SJCRH30 (cell line): Measurements from ENCODE around the gene IFI16. TPM values are rescaled to one million over a fixed set of nuclear protein-coding genes. Genes with fewer than 3 reads are reported as not detected.
A peak's percentile ranks its signal among the peaks of the same experiment; 100 is the strongest.
"Not testable (repeated sequence)": the region's sequence is repeated elsewhere in the genome, so short reads cannot be mapped to it uniquely, and the experiment has no call there.

ENCODE experiments used
- DNase-seq, 2 experiments: peaks; one replicate each; pipeline ENCODE4 v3.0.0-alpha.2; 2015 to 2020
- H3K27ac ChIP-seq: fragments of 250-450 bp; sonication (Bioruptor Pico); 2 replicates; pipeline ENCODE4 v1.5.1; 2020; ENCODE audit warnings: mild to moderate bottlenecking, moderate library complexity
- H3K27me3 ChIP-seq: fragments of 250-450 bp; sonication (Bioruptor Pico); 2 replicates; pipeline ENCODE4 v1.5.1; 2020; ENCODE audit warnings: mild to moderate bottlenecking, moderate library complexity
- H3K36me3 ChIP-seq: fragments of 250-450 bp; sonication (Bioruptor Pico); 2 replicates; pipeline ENCODE4 v1.5.1; 2020; ENCODE audit warnings: mild to moderate bottlenecking, moderate library complexity
- H3K4me1 ChIP-seq: fragments of 250-450 bp; sonication (Bioruptor Pico); 2 replicates; pipeline ENCODE4 v1.5.1; 2020; ENCODE audit warnings: mild to moderate bottlenecking, moderate library complexity
- H3K4me3 ChIP-seq: fragments of 250-450 bp; sonication (Bioruptor Pico); 2 replicates; pipeline ENCODE4 v1.5.1; 2020; ENCODE audit warnings: mild to moderate bottlenecking, moderate library complexity
- H3K9me3 ChIP-seq: fragments of 250-450 bp; sonication (Bioruptor Pico); replicated peaks from 2 replicates; pipeline ENCODE4 v1.5.1; 2020; ENCODE audit warnings: mild to moderate bottlenecking, moderate library complexity
- total RNA-seq: library from RNA; depleted of rRNA; stranded (reverse); fragments of >200 nt; shearing (Covaris generic); gene quantifications from 2 replicates; pipeline ENCODE4 v1.2.3, GENCODE V29; 2014

IFI16 gene
- total RNA-seq, 1 experiment from 2014 or later: 63.8 TPM

GRCh38 chr1:158998781-158999161 lies 10.9 kb upstream of the IFI16 start:
- H3K4me3 ChIP-seq: peak overlapping the region; percentile 56
- H3K27me3 ChIP-seq: no peaks in the 10 kb centered on the region
- H3K27ac ChIP-seq: peak overlapping the region; percentile 77
- H3K36me3 ChIP-seq: no peaks in the 10 kb centered on the region
- DNase-seq: peak; percentile 47 to 71
- H3K9me3 ChIP-seq: no peaks in the 10 kb centered on the region
- H3K4me1 ChIP-seq: peaks cover 7% of the 10 kb centered on the region; the same call in 1 of the 2 replicates

GRCh38 chr1:158999316-159000069 lies 10.2 kb upstream of the IFI16 start:
- H3K27ac ChIP-seq: peak overlapping the region; percentile 77
- H3K4me3 ChIP-seq: peak overlapping the region; percentile 56
- H3K36me3 ChIP-seq: no peaks in the 10 kb centered on the region
- DNase-seq: peak; percentile 91 to 96
- H3K9me3 ChIP-seq: no peaks in the 10 kb centered on the region
- peaks cover 7% of the 10 kb centered on the region; the same call in 1 of the 2 replicates for H3K4me1 ChIP-seq
- H3K27me3 ChIP-seq: no peaks in the 10 kb centered on the region

- DNase-seq: no peak
- Histone ChIP-seq H3K9me3 (no peaks in the 10 kb centered on the region), H3K4me1 (peaks cover 7% of the 10 kb centered on the region; the same call in 1 of the 2 replicates), H3K27ac (peak overlapping the region; percentile 77), H3K4me3 (peak overlapping the region; percentile 56), H3K36me3 (no peaks in the 10 kb centered on the region), H3K27me3 (no peaks in the 10 kb centered on the region)
Measured at GRCh38 chr1:159000070-159000409, 9.7 kb upstream of the IFI16 start.

DNA sequence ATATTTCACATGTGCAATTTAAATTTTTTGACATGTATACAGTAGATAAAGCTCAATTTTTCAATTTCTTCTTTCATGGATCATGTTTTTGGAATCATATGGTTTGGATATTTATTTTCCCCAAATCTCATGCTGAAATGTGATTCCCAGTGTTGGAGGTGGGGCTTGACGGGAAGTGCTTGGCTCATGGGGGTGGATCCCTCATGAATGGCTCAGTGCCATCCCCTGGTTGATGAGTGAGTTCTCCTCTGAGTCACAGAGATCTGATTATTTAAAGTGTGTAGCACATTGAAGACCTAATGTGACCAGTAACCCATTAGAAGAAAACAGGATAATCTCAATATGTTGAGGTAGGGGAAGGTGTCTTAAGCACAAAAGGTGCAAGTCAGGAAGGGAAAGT lies 9.1 kb upstream of the IFI16 start:
- peak overlapping the region; percentile 77 for H3K27ac ChIP-seq
- H3K4me3 ChIP-seq: peak overlapping the region; percentile 56
- H3K4me1 ChIP-seq: peaks cover 11% of the 10 kb centered on the region
- H3K36me3 ChIP-seq: no peaks in the 10 kb centered on the region
- no peaks in the 10 kb centered on the region for H3K9me3 ChIP-seq
- no peaks in the 10 kb centered on the region for H3K27me3 ChIP-seq
- DNase-seq: peak; percentile 79 to 89

- DNase-seq: no peak
Measured at GRCh38 chr1:159005161-159005560, 4.5 kb upstream of the IFI16 start.

DNA sequence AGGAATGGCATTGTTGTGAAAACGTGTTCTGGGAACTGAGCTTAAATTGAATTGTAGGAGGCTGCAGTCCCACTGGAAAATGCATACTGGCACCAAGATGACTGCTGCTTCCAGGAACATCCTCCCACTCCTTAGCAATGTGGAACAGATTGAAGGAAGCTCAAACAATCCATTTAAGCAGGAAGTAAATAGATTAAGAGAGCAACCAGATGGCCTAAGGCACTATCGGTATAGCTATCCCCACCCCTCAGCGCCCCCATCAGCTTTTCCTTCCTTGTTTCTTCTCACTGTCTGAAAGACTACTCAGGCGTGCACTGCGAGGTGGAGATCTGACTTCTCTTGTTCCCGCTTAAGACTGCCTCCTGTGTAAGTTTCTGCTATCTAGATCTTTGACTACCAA lies 4.0 kb upstream of the IFI16 start:
- H3K9me3 ChIP-seq: no peaks in the 10 kb centered on the region
- peak overlapping the region; percentile 42 for H3K27ac ChIP-seq
- no peaks in the 10 kb centered on the region for H3K27me3 ChIP-seq
- peak overlapping the region; percentile 37 for H3K4me3 ChIP-seq
- peak; percentile 20 to 51 for DNase-seq
- no peaks in the 10 kb centered on the region for H3K36me3 ChIP-seq
- peaks cover 31% of the 10 kb centered on the region for H3K4me1 ChIP-seq

More at GRCh38 chr1:159005161-159005560, 4.5 kb upstream of the IFI16 start:
- no peaks in the 10 kb centered on the region for H3K36me3 ChIP-seq
- no peak overlapping the region for H3K4me3 ChIP-seq
- no peaks in the 10 kb centered on the region for H3K9me3 ChIP-seq
- no peaks in the 10 kb centered on the region for H3K27me3 ChIP-seq
- H3K27ac ChIP-seq: peak overlapping the region; percentile 42; the same call in 1 of the 2 replicates
- H3K4me1 ChIP-seq: peaks cover 31% of the 10 kb centered on the region

- H3K36me3 ChIP-seq, H3K27me3 ChIP-seq, H3K9me3 ChIP-seq: not testable (repeated sequence)
- DNase-seq: peak in 1 of 2 experiments; percentile 36
- Histone ChIP-seq H3K4me1 (peaks cover 26% of the 10 kb centered on the region), H3K27ac (peak overlapping the region; percentile 42), H3K4me3 (peak overlapping the region; percentile 37)
Measured at GRCh38 chr1:159006210-159006807, 3.4 kb upstream of the IFI16 start.

GRCh38 chr1:159007726-159008125 lies 2.0 kb upstream of the IFI16 start:
- no peak for DNase-seq
- Histone ChIP-seq H3K4me1 (peaks cover 32% of the 10 kb centered on the region), H3K36me3 (no peaks in the 10 kb centered on the region), H3K4me3 (no peak overlapping the region), H3K27ac (no peak overlapping the region), H3K9me3 (no peaks in the 10 kb centered on the region), H3K27me3 (no peaks in the 10 kb centered on the region)

DNA sequence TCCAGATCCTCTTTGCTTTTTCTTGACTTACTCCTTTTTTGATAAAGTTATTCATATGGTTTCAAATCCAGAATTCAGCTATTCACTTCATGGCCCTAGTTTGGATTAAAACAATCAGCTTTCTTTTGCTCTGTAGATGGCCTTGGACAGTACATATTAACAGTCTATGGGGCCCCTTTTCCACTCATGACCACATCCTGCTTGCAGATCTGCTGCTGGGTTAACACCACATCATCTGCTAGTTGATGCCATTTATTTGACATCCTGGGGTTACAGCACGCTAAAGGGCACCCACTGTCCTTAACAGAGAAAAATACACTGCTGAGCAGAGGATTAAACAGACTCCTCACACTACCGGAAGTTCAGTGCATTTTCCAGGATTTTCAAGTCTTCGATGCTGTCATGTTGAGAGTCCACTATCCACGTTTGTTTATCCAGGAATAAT lies 941 bp upstream of the IFI16 start:
- peaks cover 32% of the 10 kb centered on the region for H3K4me1 ChIP-seq
- DNase-seq: peak in 1 of 2 experiments; percentile 33
- H3K9me3 ChIP-seq: no peaks in the 10 kb centered on the region
- no peaks in the 10 kb centered on the region for H3K27me3 ChIP-seq
- H3K4me3 ChIP-seq: no peak overlapping the region
- no peaks in the 10 kb centered on the region for H3K36me3 ChIP-seq
- H3K27ac ChIP-seq: no peak overlapping the region; the same call in 1 of the 2 replicates

GRCh38 chr1:159009287-159009686 lies 420 bp upstream of the IFI16 start:
- H3K4me1 ChIP-seq: peaks cover 32% of the 10 kb centered on the region
- H3K27me3 ChIP-seq: no peaks in the 10 kb centered on the region
- H3K9me3 ChIP-seq: no peaks in the 10 kb centered on the region
- no peaks in the 10 kb centered on the region for H3K36me3 ChIP-seq
- DNase-seq: no peak
- H3K27ac ChIP-seq: peak overlapping the region; percentile 77
- peak overlapping the region; percentile 65 for H3K4me3 ChIP-seq

DNA sequence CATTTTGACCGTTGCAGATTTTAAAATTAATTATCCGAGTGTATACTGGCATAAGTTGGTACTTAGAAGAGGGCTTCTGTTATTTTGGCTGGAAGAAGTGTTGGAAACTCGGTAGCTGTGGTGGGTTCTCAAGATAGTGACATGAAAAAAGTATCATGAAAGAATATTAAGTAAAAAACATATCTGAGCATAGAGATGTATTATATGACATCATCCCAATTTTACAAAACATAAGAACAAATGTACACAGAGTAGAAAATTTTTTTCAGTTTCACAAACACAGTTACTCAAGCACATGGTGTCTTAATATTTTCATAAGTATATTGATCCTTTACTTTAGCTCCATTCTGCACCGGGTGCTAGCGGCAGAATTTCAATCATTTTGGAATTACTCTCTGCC lies 684 bp downstream of the IFI16 start:
- H3K4me1 ChIP-seq: peaks cover 30% of the 10 kb centered on the region
- peak overlapping the region; percentile 65 for H3K4me3 ChIP-seq
- H3K27ac ChIP-seq: peak overlapping the region; percentile 77
- H3K9me3 ChIP-seq: no peaks in the 10 kb centered on the region
- no peak for DNase-seq
- H3K27me3 ChIP-seq: no peaks in the 10 kb centered on the region
- no peaks in the 10 kb centered on the region for H3K36me3 ChIP-seq

- Histone ChIP-seq H3K4me3 (peak overlapping the region; percentile 65), H3K4me1 (peaks cover 24% of the 10 kb centered on the region), H3K27ac (peak overlapping the region; percentile 77; the same call in 1 of the 2 replicates)
- not testable (repeated sequence) for H3K36me3 ChIP-seq, H3K27me3 ChIP-seq, H3K9me3 ChIP-seq
- DNase-seq: peak in 1 of 2 experiments; percentile 9
Measured at GRCh38 chr1:159011001-159011400, 1.3 kb downstream of the IFI16 start.

DNA sequence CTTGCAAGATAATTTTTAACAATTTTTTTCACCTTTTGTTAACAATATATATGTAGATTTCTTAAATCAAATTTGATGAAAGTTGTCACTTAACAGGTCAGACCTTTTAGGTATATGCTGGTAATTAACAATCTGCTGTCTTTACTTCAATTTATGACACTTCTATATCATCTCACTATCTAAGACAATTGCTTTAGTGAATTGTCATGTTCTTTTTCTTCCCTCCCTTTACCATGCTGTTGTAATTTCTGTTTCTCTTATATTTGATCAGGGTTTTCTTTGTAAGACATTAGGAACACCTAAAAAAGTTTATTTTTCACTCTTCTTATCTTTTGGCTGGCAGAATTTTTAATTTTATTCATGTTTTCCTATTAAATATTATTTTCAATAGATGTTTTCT lies 2.0 kb downstream of the IFI16 start:
- no peaks in the 10 kb centered on the region for H3K9me3 ChIP-seq
- peaks cover 5% of the 10 kb centered on the region; the same call in 1 of the 2 replicates for H3K36me3 ChIP-seq
- H3K4me3 ChIP-seq: peak overlapping the region; percentile 65; the same call in 1 of the 2 replicates
- no peaks in the 10 kb centered on the region for H3K27me3 ChIP-seq
- peaks cover 21% of the 10 kb centered on the region for H3K4me1 ChIP-seq
- no peak overlapping the region; the same call in 1 of the 2 replicates for H3K27ac ChIP-seq
- DNase-seq: no peak

- DNase-seq: no peak
- peaks cover 19% of the 10 kb centered on the region for H3K4me1 ChIP-seq
- H3K27me3 ChIP-seq: no peaks in the 10 kb centered on the region
- H3K4me3 ChIP-seq: no peak overlapping the region
- H3K27ac ChIP-seq: no peak overlapping the region
- no peaks in the 10 kb centered on the region for H3K9me3 ChIP-seq
- H3K36me3 ChIP-seq: peaks cover 8% of the 10 kb centered on the region; the same call in 1 of the 2 replicates
Measured at GRCh38 chr1:159012495-159012894, 2.8 kb downstream of the IFI16 start.

DNA sequence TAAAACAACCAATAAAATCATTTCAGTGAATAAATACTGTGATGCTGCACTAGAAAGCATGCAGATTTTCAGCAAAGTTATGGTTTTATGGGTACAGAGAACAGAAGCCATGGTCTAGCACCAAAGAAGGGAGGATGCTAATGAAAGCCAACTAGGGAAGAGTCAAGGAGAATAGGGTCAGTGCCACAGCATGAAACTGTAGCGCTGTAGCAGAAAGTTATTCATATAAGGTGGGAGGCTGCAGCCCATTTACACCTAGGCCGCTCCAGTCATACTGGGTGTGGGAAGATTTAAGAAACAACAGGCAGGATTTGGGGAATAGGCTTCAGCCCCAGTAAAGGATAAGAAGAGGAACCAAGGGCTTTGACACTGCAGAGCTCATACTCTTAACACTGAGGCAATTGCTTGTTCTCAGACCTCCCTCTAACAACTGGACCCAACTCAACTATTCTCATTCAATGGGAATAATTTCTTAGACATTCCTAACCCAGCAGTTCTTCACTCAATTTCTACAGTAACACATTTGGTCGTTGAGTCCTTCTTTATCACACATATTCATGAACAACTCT lies 4.4 kb downstream of the IFI16 start:
- H3K4me1 ChIP-seq: peaks cover 13% of the 10 kb centered on the region
- H3K9me3 ChIP-seq: no peaks in the 10 kb centered on the region
- H3K27me3 ChIP-seq: no peaks in the 10 kb centered on the region
- peaks cover 19% of the 10 kb centered on the region for H3K36me3 ChIP-seq
- no peak overlapping the region for H3K27ac ChIP-seq
- no peak overlapping the region for H3K4me3 ChIP-seq
- no peak for DNase-seq
